ENCODE results near the gene ATOH8.

- TF ChIP-seq CTCF (optimal IDR thresholded peaks at IDR 0.05 in 1 of 3, IDR thresholded peaks at IDR 0.05 in 1 of 3, conservative IDR thresholded peaks at IDR 0.05 in 1 of 3; ENCODE audit: extremely low read depth in 1 of 3, insufficient read depth in 2 of 3, low read length in 3 of 3) (no peak), EZH2 (IDR thresholded peaks at IDR 0.05; ENCODE audit: low read length) (no peak)
These were observed 38.1 kb downstream of the ATOH8 start for GRCh38 chr2:85791704-85792565.
